NT2/D1 (cell line): ENCODE measurements around the gene LYRM4.

Source experiments
- SUZ12 ChIP-seq: IDR thresholded peaks from 2 replicates; pipeline ENCODE4 v1.6.1; 2011; ENCODE audit not compliant: insufficient read length, insufficient read depth; ENCODE audit errors: extremely low read depth
- YY1 ChIP-seq: IDR thresholded peaks from 2 replicates; pipeline ENCODE4 v1.6.1; 2011; ENCODE audit not compliant: insufficient read length, insufficient read depth
- ZNF274 ChIP-seq: IDR thresholded peaks from 2 replicates; pipeline ENCODE4 v1.6.1; 2011; ENCODE audit warnings: mild to moderate bottlenecking, low read depth, low read length

- TF ChIP-seq ZNF274 (no peak), YY1 (no peak), SUZ12 (no peak)
These were observed 12.2 kb downstream of the LYRM4 start for GRCh38 chr6:5248302-5249098.
